Smooth muscle cell (in vitro differentiated cells): Measurements from ENCODE around the gene POU2F3. TPM values are rescaled to one million over a fixed set of nuclear protein-coding genes. Genes with fewer than 3 reads are reported as not detected.

Source experiments
- DNase-seq: peaks from one replicate; lab custom pipeline; 2025; ENCODE audit not compliant: unreplicated experiment; lab: John Stamatoyannopoulos, UW
- H2AFZ ChIP-seq: fragments of 200-600 bp; sonication (generic); 2 replicates; pipeline ENCODE4 v1.6.0; 2016; ENCODE audit warnings: antibody characterized with exemption, low read depth, mild to moderate bottlenecking
- H3F3A ChIP-seq: fragments of 200-600 bp; sonication (generic); 2 replicates; pipeline ENCODE4 v1.6.0; 2017; ENCODE audit warnings: antibody characterized with exemption, low read depth
- H3K27ac ChIP-seq: fragments of 200-600 bp; sonication (generic); 2 replicates; pipeline ENCODE4 v1.5.1; 2016; ENCODE audit warnings: low read depth, mild to moderate bottlenecking
- H3K27me3 ChIP-seq: fragments of 200-600 bp; sonication (generic); 2 replicates; pipeline ENCODE4 v1.6.1; 2016; ENCODE audit warnings: low read depth, mild to moderate bottlenecking
- H3K36me3 ChIP-seq: fragments of 200-600 bp; sonication (generic); 2 replicates; pipeline ENCODE4 v1.5.1; 2016; ENCODE audit warnings: low read depth
- H3K4me1 ChIP-seq: fragments of 200-600 bp; sonication (generic); 2 replicates; pipeline ENCODE4 v1.5.1; 2016; ENCODE audit warnings: low read depth
- H3K4me2 ChIP-seq: fragments of 200-600 bp; sonication (generic); 2 replicates; pipeline ENCODE4 v1.6.0; 2016; ENCODE audit warnings: mild to moderate bottlenecking
- H3K4me3 ChIP-seq: fragments of 200-600 bp; sonication (generic); 2 replicates; pipeline ENCODE4 v1.5.1; 2016; ENCODE audit warnings: mild to moderate bottlenecking
- H3K79me2 ChIP-seq: fragments of 200-600 bp; sonication (generic); 2 replicates; pipeline ENCODE4 v1.6.0; 2016; ENCODE audit warnings: low read depth, mild to moderate bottlenecking
- H3K9ac ChIP-seq: fragments of 200-600 bp; sonication (generic); 2 replicates; pipeline ENCODE4 v1.6.0; 2016; ENCODE audit warnings: low read depth
- H3K9me3 ChIP-seq: fragments of 200-600 bp; sonication (generic); replicated peaks from 2 replicates; pipeline ENCODE4 v1.5.1; 2016; ENCODE audit warnings: low read depth
- H4K20me1 ChIP-seq: fragments of 200-600 bp; sonication (generic); 2 replicates; pipeline ENCODE4 v1.6.0; 2016; ENCODE audit warnings: low read depth
- CTCF ChIP-seq: fragments of 200-600 bp; sonication (generic); IDR thresholded peaks from 2 replicates; pipeline ENCODE4 v1.5.1; 2017; ENCODE audit warnings: borderline replicate concordance, mild to moderate bottlenecking, antibody characterized with exemption; ENCODE audit not compliant: insufficient read depth, poor library complexity, severe bottlenecking
- WGBS: methylation state at CpG from one replicate; pipeline ENCODE4 v1.1.7; 2016; ENCODE audit warnings: low lambda C conversion rate; 5-methylcytosine and 5-hydroxymethylcytosine counted together
- polyA plus RNA-seq: library from polyadenylated mRNA; unstranded; fragments of >200 nt; fragmentation: Nextera tagmentation; extraction: Ambion mirVana; gene quantifications from 2 replicates; pipeline ENCODE4 v1.2.1, GENCODE V29; 2016
- total RNA-seq: library from RNA; depleted of rRNA; stranded (reverse); fragments of >200 nt; gene quantifications from 2 replicates; pipeline ENCODE4 v1.2.3, GENCODE V29; 2014

Gene POU2F3
- total and polyA plus RNA-seq, 2 experiments from 2014 or later = 2.8 TPM; not detected in 1

DNA sequence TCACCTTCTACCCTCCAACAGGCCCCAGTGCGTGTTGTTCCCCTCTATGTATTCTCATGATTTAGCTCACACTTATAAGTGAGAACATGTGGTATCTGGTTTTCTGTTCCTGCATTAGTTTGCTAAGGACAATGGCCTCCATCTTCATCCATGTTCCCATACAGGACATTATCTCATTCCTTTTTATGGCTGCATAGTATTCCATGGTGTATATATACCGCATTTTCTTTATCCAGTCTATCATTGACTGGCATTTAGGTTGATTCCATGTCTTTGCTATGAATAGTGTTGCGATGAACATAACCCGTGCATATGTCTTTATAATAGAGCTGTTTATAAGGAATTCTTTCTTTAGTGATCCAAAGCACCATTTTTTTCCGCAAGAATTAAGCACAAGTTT is 56.6 kb downstream of the POU2F3 start:
- no peaks in the 10 kb centered on the region for H3K9me3 ChIP-seq
- H3K27ac ChIP-seq = no peak overlapping the region
- no peaks in the 10 kb centered on the region for H3K36me3 ChIP-seq
- DNase-seq = no peak
- WGBS = 95% methylated on average over 5 of the region's 5 CpGs
- H3K9ac ChIP-seq = no peak overlapping the region
- no peak overlapping the region for H3K4me3 ChIP-seq
- no peak overlapping the region for H3K4me2 ChIP-seq
- H2AFZ ChIP-seq = no peak overlapping the region
- H3F3A ChIP-seq = no peaks in the 10 kb centered on the region
- TF ChIP-seq CTCF = no peak
- H3K4me1 ChIP-seq = no peaks in the 10 kb centered on the region
- H3K79me2 ChIP-seq = no peaks in the 10 kb centered on the region
- H3K27me3 ChIP-seq = peaks cover 18% of the 10 kb centered on the region
- H4K20me1 ChIP-seq = no peaks in the 10 kb centered on the region

DNA sequence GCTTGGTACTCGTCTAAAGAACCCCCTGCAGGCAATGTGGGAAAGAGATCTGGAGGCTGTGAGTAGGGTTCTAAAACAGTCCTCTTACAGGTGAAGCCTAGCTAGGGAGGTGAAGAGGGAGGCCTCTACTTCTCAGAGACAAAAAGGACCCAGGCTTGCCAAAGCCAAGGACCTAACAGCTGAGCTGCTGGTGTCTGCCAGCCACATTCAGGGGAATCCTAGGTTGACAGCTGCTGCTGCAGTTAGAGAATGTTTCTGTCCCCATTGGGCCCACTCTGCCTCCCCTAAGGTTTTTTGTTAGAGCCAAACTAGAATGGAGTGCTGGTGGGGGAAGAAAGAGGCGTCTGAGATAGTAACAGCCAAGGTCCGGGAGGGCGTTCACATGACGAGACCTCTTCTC is 58.5 kb downstream of the POU2F3 start:
- Histone ChIP-seq H3K4me2 (no peak overlapping the region), H3K36me3 (no peaks in the 10 kb centered on the region), H3K4me3 (no peak overlapping the region), H3K4me1 (no peaks in the 10 kb centered on the region), H3K27ac (no peak overlapping the region), H3K9ac (no peak overlapping the region), H3F3A (no peaks in the 10 kb centered on the region), H3K79me2 (no peaks in the 10 kb centered on the region), H4K20me1 (no peaks in the 10 kb centered on the region), H2AFZ (no peak overlapping the region), H3K9me3 (no peaks in the 10 kb centered on the region), H3K27me3 (peaks cover 7% of the 10 kb centered on the region)
- 91% methylated on average over 5 of the region's 5 CpGs for WGBS
- no peak for TF ChIP-seq CTCF
- DNase-seq = no peak

DNA sequence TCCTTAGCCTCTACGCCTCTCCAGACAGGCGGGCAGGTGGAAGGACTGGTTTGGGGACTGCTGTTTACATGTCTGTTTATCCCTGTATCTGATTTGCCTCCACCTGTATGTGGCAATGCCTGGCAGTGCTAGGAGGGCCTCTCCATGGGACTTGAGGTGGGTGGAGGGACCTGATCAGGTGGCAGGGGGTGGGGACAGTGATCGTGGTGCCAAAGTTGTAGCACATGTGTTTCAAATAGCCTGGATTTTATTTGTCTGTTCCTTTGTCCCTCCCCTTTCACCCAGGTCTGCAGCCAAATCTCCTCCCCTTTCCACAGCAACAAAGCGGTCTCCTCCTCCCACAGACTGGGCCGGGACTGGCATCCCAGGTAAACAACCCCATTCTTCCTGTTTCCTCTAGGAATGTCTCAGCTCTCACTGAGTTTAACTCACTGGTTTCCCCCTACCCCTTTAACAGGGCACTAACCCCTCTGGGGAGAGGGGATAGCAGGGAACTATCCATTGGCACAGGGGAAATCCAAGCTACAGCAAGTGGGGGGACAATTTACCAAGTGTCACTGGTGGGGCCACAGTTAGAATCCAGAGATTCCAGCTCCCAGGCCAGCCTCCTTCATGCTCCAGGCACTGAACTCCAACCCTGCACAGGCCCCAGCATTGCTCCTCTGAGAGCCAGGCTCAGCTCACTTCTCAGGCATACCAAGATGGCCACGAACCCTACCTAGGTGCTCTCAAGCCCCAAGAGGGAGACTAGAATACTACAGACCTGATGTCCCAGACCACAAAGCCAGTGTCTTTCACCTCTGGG is 62.3 kb downstream of the POU2F3 start:
- no peak overlapping the region for H3K4me3 ChIP-seq
- H4K20me1 ChIP-seq = no peaks in the 10 kb centered on the region
- H3K36me3 ChIP-seq = no peaks in the 10 kb centered on the region
- H3F3A ChIP-seq = no peaks in the 10 kb centered on the region
- no peaks in the 10 kb centered on the region for H3K9me3 ChIP-seq
- TF ChIP-seq CTCF = no peak
- no peak for DNase-seq
- H3K27me3 ChIP-seq = no peaks in the 10 kb centered on the region
- WGBS = 79% methylated on average over 5 of the region's 6 CpGs
- H2AFZ ChIP-seq = no peak overlapping the region
- no peaks in the 10 kb centered on the region for H3K79me2 ChIP-seq
- H3K4me1 ChIP-seq = no peaks in the 10 kb centered on the region
- no peak overlapping the region for H3K9ac ChIP-seq
- no peak overlapping the region for H3K4me2 ChIP-seq
- H3K27ac ChIP-seq = no peak overlapping the region
